ENCODE data around the gene KNSTRN. TPM values are rescaled to one million over a fixed set of nuclear protein-coding genes. Genes with fewer than 3 reads are reported as not detected.

The KNSTRN gene
- polyA plus RNA-seq (ENCODE audit: low read depth in 6 of 6): 1 to 10 TPM; 2.8 to 6.4 (median 3.6) TPM

GRCh38 chr15:40382580-40383456 lies at the start of gene KNSTRN:
KNSTRN (plus strand) TSS chr15:40382721; CDS start chr15:40382836, 115 bp downstream.
- H3K36me3 Mint-ChIP-seq: peaks cover 0 to 8% of the 10 kb centered on the region in 2 donors
- no peaks in the 10 kb centered on the region for H3K27me3 Mint-ChIP-seq
- H3K4me1 Mint-ChIP-seq: peaks cover 12 to 17% (median 14%) of the 10 kb centered on the region in 3 donors
- DNase-seq (peak; percentile 89), ATAC-seq (ENCODE audit: low read depth in 2 of 2) (peak; percentile 98 to 100)
- H3K27ac Mint-ChIP-seq: peak within 1 kb of the TSS; percentile 41 to 93 (median 89)
- H3K9me3 Mint-ChIP-seq: no peaks in the 10 kb centered on the region
- peak within 1 kb of the TSS; percentile 88 to 99 (median 98) for H3K4me3 Mint-ChIP-seq

- peaks cover 0 to 54% (median 12%) of the 10 kb centered on the region in 3 donors for H3K27me3 Mint-ChIP-seq
- peak overlapping the region in 5 of 8 donors; percentile 13 to 78 (median 60) for H3K4me3 Mint-ChIP-seq
- H3K27ac Mint-ChIP-seq: peak overlapping the region in 1 of 6 donors; percentile 36
- ATAC-seq (ENCODE audit: low read depth in 2 of 2) (peak; percentile 29 to 46), DNase-seq (peak; percentile 37)
- no peaks in the 10 kb centered on the region for H3K36me3 Mint-ChIP-seq
- peaks cover 16 to 39% (median 33%) of the 10 kb centered on the region in 3 donors for H3K4me1 Mint-ChIP-seq
- no peaks in the 10 kb centered on the region for H3K9me3 Mint-ChIP-seq
These were observed 48.5 kb upstream of the KNSTRN start for GRCh38 chr15:40333922-40334492.

- H3K27ac Mint-ChIP-seq: peak overlapping the region in 1 of 6 donors; percentile 6
- peaks cover 0 to 54% (median 11%) of the 10 kb centered on the region in 3 donors for H3K27me3 Mint-ChIP-seq
- DNase-seq (no peak), ATAC-seq (ENCODE audit: low read depth in 2 of 2) (no peak)
- no peaks in the 10 kb centered on the region for H3K9me3 Mint-ChIP-seq
- peaks cover 16 to 39% (median 33%) of the 10 kb centered on the region in 3 donors for H3K4me1 Mint-ChIP-seq
- peak overlapping the region in 1 of 8 donors; percentile 78 for H3K4me3 Mint-ChIP-seq
- H3K36me3 Mint-ChIP-seq: no peaks in the 10 kb centered on the region
These were observed 48.0 kb upstream of the KNSTRN start for GRCh38 chr15:40334541-40334940.

GRCh38 chr15:40334941-40335795 lies 47.4 kb upstream of the KNSTRN start:
- peak overlapping the region in 1 of 8 donors; percentile 35 for H3K4me3 Mint-ChIP-seq
- no peak for ATAC-seq (ENCODE audit: low read depth in 2 of 2)

GRCh38 chr15:40335938-40336743 lies 46.4 kb upstream of the KNSTRN start:
- Mint-ChIP-seq H3K4me1 (peaks cover 18 to 39% (median 33%) of the 10 kb centered on the region in 3 donors), H3K27ac (no peak overlapping the region), H3K9me3 (no peaks in the 10 kb centered on the region), H3K27me3 (peaks cover 0 to 47% (median 10%) of the 10 kb centered on the region in 3 donors), H3K36me3 (no peaks in the 10 kb centered on the region), H3K4me3 (peak overlapping the region in 2 of 8 donors; percentile 41 to 65)
- DNase-seq: no peak
- no peak for ATAC-seq (ENCODE audit: low read depth in 2 of 2)

More at GRCh38 chr15:40334941-40335795, 47.4 kb upstream of the KNSTRN start:
- no peak for DNase-seq
- Mint-ChIP-seq H3K27me3 (peaks cover 0 to 54% (median 8%) of the 10 kb centered on the region in 3 donors), H3K36me3 (no peaks in the 10 kb centered on the region), H3K9me3 (no peaks in the 10 kb centered on the region), H3K27ac (peak overlapping the region in 2 of 6 donors; percentile 59 to 69), H3K4me1 (peaks cover 16 to 39% (median 33%) of the 10 kb centered on the region in 3 donors)

- Mint-ChIP-seq H3K27me3 (peaks cover 0 to 47% (median 12%) of the 10 kb centered on the region in 3 donors), H3K4me1 (peaks cover 19 to 39% (median 33%) of the 10 kb centered on the region in 3 donors), H3K36me3 (no peaks in the 10 kb centered on the region), H3K27ac (no peak overlapping the region), H3K4me3 (peak overlapping the region in 1 of 8 donors; percentile 41), H3K9me3 (no peaks in the 10 kb centered on the region)
- ATAC-seq (ENCODE audit: low read depth in 2 of 2) (no peak), DNase-seq (no peak)
These were observed 45.8 kb upstream of the KNSTRN start for GRCh38 chr15:40336744-40337122.

GRCh38 chr15:40337597-40337996 lies 44.9 kb upstream of the KNSTRN start:
- Mint-ChIP-seq H3K4me3 (peak overlapping the region in 1 of 8 donors; percentile 43), H3K9me3 (no peaks in the 10 kb centered on the region), H3K27me3 (peaks cover 0 to 38% (median 9%) of the 10 kb centered on the region in 3 donors), H3K36me3 (no peaks in the 10 kb centered on the region), H3K27ac (no peak overlapping the region), H3K4me1 (peaks cover 19 to 33% (median 27%) of the 10 kb centered on the region in 3 donors)
- DNase-seq (no peak), ATAC-seq (ENCODE audit: low read depth in 2 of 2) (no peak)

GRCh38 chr15:40338041-40338657 lies 44.4 kb upstream of the KNSTRN start:
- ATAC-seq (ENCODE audit: low read depth in 2 of 2): peak; percentile 85 to 90
- peak overlapping the region in 1 of 6 donors; percentile 27 for H3K27ac Mint-ChIP-seq

GRCh38 chr15:40338921-40339620 lies 43.5 kb upstream of the KNSTRN start:
- no peaks in the 10 kb centered on the region for H3K9me3 Mint-ChIP-seq
- no peak overlapping the region for H3K27ac Mint-ChIP-seq
- H3K4me1 Mint-ChIP-seq: peaks cover 14 to 20% (median 18%) of the 10 kb centered on the region in 3 donors
- no peak for ATAC-seq (ENCODE audit: low read depth in 2 of 2)
- H3K36me3 Mint-ChIP-seq: no peaks in the 10 kb centered on the region
- H3K27me3 Mint-ChIP-seq: peaks cover 0 to 33% (median 9%) of the 10 kb centered on the region in 3 donors
- peak overlapping the region in 1 of 8 donors; percentile 64 for H3K4me3 Mint-ChIP-seq
- no peak for DNase-seq

More at GRCh38 chr15:40338041-40338657, 44.4 kb upstream of the KNSTRN start:
- no peaks in the 10 kb centered on the region for H3K36me3 Mint-ChIP-seq
- H3K4me1 Mint-ChIP-seq: peaks cover 19 to 28% (median 22%) of the 10 kb centered on the region in 3 donors
- no peaks in the 10 kb centered on the region for H3K9me3 Mint-ChIP-seq
- H3K4me3 Mint-ChIP-seq: peak overlapping the region in 3 of 8 donors; percentile 30 to 64 (median 43)
- peak; percentile 71 for DNase-seq
- H3K27me3 Mint-ChIP-seq: peaks cover 0 to 33% (median 9%) of the 10 kb centered on the region in 3 donors

GRCh38 chr15:40339621-40339945 lies 42.9 kb upstream of the KNSTRN start:
- ATAC-seq (ENCODE audit: low read depth in 2 of 2): no peak

GRCh38 chr15:40340038-40340739 lies 42.3 kb upstream of the KNSTRN start:
- Mint-ChIP-seq H3K36me3 (no peaks in the 10 kb centered on the region), H3K9me3 (no peaks in the 10 kb centered on the region), H3K4me1 (peaks cover 8 to 15% (median 12%) of the 10 kb centered on the region in 3 donors), H3K4me3 (no peak overlapping the region), H3K27ac (no peak overlapping the region), H3K27me3 (peaks cover 0 to 32% (median 9%) of the 10 kb centered on the region in 3 donors)
- DNase-seq: no peak
- ATAC-seq (ENCODE audit: low read depth in 2 of 2): no peak

More at GRCh38 chr15:40339621-40339945, 42.9 kb upstream of the KNSTRN start:
- no peak overlapping the region for H3K4me3 Mint-ChIP-seq
- H3K27ac Mint-ChIP-seq: no peak overlapping the region
- no peak for DNase-seq
- peaks cover 0 to 33% (median 9%) of the 10 kb centered on the region in 3 donors for H3K27me3 Mint-ChIP-seq
- H3K36me3 Mint-ChIP-seq: no peaks in the 10 kb centered on the region
- peaks cover 9 to 15% (median 15%) of the 10 kb centered on the region in 3 donors for H3K4me1 Mint-ChIP-seq
- no peaks in the 10 kb centered on the region for H3K9me3 Mint-ChIP-seq

Measured in naive B cell (primary cell).